ENCODE measurements around the gene NBPF6.
A peak's percentile ranks its signal among the peaks of the same experiment; 100 is the strongest.

NBPF6 gene

GRCh38 chr1:108511764-108512163, 61.6 kb downstream of the NBPF6 start:
- no peak for TF ChIP-seq CTCF (IDR thresholded peaks at IDR 0.05)

GRCh38 chr1:108512239-108513043, 62.3 kb downstream of the NBPF6 start:
- TF ChIP-seq CTCF (IDR thresholded peaks at IDR 0.05), result peak; percentile 91

GRCh38 chr1:108513044-108513415, 62.9 kb downstream of the NBPF6 start:
- TF ChIP-seq CTCF (IDR thresholded peaks at IDR 0.05), result no peak
